Fibroblast of peridontal ligament (primary cell): Measurements from ENCODE around the gene ARRDC3.

Experiments used
- DNase-seq: peaks from one replicate; pipeline ENCODE4 v3.0.0-alpha.2; 2010; ENCODE audit errors: extremely low read depth

The ARRDC3 gene

GRCh38 chr5:91384671-91385430, 1.7 kb upstream of the ARRDC3 start:
- peak; percentile 97 for DNase-seq

- DNase-seq = no peak
These were observed 811 bp upstream of the ARRDC3 start for GRCh38 chr5:91383956-91384300.

- DNase-seq = peak; percentile 51
These were observed 539 bp downstream of the ARRDC3 start for GRCh38 chr5:91382530-91383026.

- DNase-seq = peak; percentile 90
These were observed 1.2 kb downstream of the ARRDC3 start for GRCh38 chr5:91381774-91382359.

- no peak for DNase-seq
These were observed 1.8 kb downstream of the ARRDC3 start for GRCh38 chr5:91381239-91381773.

DNA sequence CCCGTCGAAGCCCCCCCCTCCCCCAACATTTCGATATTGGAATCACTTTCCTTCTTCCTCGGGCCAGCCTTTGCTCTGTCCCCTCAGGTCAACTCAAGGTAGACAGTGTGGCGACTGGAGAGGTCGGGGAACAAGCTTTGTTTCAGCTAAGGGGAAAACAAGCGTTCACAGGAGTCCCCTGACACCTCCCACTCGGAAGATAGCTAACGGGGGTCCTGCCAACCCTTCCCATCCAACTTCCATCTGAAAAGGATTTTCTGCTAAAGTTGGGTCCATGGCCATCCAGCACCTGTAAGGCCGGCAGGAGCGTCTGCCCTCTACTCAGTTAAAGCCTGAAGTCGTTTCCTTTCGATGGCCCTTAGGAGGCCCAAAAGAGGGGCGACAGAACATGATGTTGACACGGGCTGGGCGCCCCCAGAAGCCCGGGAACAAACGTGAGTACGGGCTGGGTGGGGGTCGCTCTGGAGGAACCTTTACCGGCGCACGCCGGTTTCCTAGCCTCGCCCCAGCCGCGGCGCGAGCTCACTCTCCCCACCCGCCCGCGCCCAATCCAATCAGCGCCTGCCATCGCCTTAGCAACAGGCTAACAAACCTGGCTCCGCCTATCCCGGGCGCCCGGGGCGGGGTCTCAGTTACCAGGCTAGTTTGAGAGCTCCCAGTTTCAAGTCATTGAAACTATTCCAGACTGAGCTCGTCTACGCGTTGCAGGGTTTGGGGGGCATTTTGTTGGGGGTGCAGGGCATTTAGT, 2.5 kb downstream of the ARRDC3 start:
- DNase-seq = peak; percentile 91

DNA sequence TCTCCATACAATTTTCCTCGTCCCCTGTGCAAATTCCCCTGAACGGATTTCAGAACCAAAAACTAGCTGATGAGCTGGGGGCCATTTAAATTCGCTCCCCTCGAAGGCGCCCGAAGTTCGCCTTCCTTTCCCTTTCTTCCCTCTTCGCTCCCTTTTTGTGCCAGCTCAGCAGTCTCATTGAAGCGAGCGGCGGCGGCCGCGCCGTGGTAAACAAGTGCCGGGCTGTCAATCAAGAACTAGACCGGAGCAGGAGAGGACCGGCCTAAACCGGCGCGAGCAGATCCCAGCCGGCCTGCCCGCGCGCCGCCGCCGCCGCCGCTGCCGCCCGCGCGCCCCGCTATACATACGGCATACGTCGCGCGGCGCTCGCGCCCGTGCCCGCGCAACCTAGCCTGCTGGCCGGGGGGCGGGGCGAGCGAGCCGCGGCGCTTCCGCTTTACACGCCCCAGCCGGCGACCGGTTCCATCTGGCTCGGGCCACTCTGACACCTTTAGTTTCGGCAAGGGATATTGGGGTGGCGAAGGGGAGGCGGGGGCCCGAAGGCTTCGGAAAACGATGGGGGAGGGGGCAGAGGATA, 3.1 kb downstream of the ARRDC3 start:
- peak; percentile 83 for DNase-seq

DNA sequence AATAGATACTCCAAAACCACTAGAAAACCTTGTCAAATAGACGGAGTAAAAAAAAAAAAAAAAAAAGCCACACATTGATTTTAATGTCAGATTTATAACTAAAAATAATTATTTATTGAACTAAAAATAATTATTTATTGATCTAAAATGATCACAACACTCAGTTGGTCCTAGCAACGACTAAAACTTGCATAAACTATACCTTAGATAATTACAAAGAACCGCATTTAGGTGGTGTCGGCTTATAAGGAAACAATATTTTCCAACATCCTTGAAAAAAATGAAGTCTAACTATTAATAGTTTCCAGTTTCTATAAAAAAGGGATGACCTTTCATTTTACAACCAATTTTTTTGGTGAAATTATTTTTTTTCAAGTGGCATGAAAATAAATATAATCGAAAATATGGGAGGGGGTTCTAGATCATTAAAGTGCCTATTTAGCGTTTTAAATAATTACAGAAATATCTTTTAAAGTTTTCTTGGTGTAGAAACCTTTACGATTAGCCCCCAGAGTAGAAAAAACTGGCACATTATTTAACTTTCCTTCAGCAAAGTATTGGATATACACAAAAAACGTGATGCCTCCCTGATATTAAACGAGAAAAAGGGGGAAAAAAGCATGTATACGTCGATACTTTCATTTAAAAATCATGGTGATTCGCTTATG, 3.7 kb downstream of the ARRDC3 start:
- no peak for DNase-seq

DNA sequence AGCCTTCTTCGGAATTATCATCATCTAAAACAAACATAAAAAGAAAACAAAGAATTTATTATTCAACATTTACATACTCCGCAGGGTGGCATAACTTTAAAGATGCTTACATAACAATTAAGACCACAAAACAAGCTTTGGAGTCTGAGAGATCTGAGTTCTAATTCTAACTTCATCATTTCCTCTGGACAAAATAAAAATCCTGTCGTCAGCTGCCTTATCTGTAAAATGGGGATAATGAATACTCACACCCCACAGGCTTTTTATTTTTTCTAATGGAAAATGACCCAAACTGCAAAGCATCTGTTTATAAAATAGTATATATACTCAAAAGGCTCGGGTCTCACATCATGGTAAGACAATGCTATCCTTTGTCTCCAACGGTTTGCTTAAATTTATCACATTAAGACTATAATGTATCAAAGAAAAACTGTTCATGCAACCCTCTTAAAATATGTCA, 4.3 kb downstream of the ARRDC3 start:
- no peak for DNase-seq

DNA sequence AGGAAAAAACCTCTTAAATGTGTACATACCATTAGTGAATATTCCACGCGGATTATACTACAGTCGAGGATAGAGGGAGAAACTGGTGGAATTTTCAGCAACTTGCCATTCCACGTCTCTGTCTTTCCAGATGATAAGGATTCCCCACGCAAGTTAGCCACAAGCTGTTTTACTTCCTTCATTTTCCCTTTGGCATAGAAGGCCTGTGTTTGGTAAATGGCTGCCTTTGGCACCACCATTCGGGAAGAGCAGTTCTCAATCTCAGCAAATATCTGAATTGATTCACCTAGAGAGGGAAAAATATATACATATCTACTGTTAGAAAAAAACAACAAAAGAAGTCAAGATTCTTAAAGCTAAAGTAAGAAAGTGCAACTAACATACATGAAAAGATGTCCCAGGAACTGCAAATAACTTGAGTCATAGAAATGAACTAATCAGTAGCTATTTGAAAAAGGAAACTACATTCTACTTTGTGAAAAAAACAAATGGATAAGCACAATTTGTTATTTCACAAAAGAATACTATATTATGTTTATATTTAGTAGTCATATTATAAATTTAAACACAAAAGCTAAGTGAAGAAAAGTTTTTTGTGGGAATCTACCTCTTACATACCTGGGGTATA, 8.1 kb downstream of the ARRDC3 start:
- no peak for DNase-seq

GRCh38 chr5:91373600-91373999, 9.5 kb downstream of the ARRDC3 start:
- no peak for DNase-seq

- no peak for DNase-seq
These were observed 10.1 kb downstream of the ARRDC3 start for GRCh38 chr5:91373006-91373405.

- DNase-seq = no peak
These were observed 13.6 kb downstream of the ARRDC3 start for GRCh38 chr5:91369480-91369879.

DNA sequence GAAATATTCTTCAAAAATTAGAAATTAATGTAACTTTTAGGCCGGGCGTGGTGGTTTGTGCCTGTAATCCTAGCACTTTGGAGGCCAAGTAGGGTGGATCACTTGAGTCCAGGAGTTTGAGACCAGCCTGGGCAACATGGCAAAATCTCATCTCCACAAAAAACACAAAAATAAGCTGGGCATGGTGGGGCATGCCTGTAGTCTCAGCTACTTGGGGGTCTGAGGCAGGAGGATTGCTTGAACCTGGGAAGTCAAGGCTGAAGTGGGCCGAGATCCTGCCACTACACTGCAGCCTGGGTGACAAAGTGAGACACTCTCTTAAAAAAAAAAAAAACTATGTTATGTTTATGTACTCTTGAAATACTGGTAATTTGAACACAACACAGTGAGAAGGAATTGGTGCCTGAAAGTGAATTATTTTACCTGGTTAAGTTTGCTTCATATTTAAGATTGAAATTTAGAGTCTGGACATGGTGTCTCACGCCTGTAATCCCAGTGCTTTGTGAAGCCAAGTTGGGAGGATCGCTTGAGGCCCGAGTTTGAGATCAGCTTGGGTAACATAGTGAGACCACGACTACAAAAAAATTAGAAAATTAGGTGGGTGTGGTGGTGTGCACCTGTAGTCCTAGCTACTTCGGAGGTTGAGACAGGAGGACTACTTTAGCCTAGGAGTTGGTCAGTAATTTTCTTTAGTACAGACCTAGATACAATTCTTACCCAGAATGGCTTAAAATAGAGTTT, 15.0 kb downstream of the ARRDC3 start:
- no peak for DNase-seq

DNA sequence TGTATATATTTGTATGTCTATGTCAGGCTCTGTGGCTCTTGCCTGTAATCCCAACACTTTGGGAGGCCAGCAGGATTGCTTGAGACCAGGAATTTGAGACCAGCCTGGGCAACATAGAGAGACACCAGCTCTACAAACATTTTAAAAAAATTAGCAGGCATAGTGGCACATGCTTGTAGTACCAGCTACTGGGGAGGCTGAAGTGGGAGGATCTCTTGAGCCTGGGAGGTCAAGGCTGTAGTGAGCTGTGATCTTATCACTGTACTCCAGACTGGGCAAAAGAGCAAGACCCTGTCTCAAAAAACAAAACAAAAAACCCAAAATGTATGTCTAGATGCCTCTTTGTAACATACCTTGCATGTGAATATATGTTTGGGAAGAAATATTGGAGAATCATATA, 15.8 kb downstream of the ARRDC3 start:
- no peak for DNase-seq

DNA sequence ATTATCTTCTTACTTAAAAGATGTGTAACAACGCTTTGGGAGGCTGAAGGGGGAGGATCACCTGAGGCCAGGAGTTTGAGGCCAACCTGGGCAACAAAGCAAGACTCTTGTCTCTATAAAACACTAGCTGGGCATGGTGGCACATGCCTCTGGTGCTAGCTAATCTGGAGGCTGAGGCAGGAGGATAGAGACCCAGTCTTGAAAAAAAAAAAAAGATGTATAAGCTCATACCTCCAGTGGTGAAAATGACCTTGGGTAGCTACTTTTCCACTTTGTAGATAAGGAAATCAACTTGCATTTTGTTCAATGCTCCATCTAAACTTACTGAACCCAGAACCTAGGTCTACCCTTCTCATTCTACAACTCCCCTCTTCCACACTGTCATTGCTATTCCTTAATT, 16.6 kb downstream of the ARRDC3 start:
- DNase-seq = no peak

GRCh38 chr5:91365498-91365897, 17.6 kb downstream of the ARRDC3 start:
- no peak for DNase-seq

- no peak for DNase-seq
These were observed 20.2 kb downstream of the ARRDC3 start for GRCh38 chr5:91362935-91363334.

- no peak for DNase-seq
These were observed 21.3 kb downstream of the ARRDC3 start for GRCh38 chr5:91361790-91362189.

DNA sequence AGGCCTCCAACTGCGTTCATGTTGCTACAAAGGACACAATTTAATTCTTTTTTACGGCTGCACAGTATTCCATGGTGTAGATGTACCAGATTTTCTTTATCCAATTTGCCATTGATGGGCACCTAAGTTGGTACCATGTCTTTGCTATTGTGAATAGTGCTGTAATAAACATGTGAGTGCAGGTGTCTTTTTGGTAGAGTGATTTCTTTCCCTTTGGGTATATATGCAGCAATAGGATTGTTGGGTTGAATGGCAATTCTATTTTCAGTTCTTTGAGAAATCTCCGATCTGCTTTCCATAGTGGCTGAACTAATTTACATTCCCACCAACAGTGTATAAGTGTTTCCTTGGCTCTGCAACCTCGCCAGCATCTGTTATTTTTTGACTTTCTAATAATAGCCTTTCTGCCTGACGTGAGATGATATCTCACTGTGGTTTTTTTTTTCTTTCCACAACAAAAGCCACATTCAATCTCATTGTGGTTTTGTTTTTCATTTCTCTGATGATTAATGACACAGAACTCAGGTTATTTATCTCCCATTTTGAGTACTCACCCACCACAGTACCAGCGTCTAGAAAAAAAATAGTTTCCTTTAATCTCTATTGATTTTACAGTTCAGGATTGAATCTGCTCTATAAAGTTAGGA, 21.9 kb downstream of the ARRDC3 start:
- no peak for DNase-seq
